Activated gamma-delta T cell treated with anti-CD3 and anti-CD28 coated beads, Interleukin-2, amount 50 U/mL, for 16 hours (primary cell): ENCODE measurements around the gene ZNF253.
A peak's percentile ranks its signal among the peaks of the same experiment; 100 is the strongest.
"Not testable (repeated sequence)": the region's sequence is repeated elsewhere in the genome, so short reads cannot be mapped to it uniquely, and the experiment has no call there.

ENCODE experiments used
- DNase-seq: peaks from one replicate; pipeline ENCODE4 v3.0.0-alpha.2; 2020; ENCODE audit warnings: low read depth

ZNF253 gene

GRCh38 chr19:19900139-19900728, 34.6 kb downstream of the ZNF253 start:
- no peak for DNase-seq

DNA sequence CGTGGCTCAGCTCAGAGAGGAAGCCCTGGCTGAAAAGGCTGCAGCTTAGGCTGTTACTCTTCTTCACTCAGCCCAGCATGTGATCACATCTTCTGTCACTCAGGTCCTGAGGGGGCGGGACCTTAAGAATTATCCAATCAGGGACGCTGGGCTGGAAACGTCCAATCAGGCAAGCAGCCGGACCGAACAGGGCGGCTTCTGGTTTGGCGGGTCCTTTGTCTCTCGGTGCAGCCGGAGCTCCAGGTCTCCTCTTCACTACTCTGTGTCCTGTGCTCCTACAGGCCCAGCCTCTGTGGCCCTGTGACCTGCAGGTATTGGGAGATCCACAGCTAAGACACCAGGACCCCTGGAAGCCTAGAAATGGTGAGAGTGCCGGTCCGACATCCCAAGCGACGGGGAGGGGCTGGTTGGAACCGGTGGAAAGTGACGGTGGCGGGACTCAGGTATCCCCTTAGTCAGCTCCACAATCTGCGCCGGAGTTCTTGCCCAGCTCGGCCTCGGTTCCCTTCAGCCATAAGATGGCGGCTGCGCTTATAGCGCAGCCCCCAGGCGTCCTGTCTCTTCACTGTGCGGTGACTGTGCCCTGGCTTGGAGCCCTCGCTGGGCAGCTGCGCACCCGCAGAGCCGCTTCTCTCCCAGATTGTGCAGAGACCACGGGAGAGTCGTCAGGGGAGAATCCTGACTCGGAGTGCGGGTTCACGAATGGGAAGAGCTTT, 35.2 kb downstream of the ZNF253 start, which contains the start of gene ZNF93:
TSS of gene ZNF93 (plus strand) at position 218 of the 716 bp plus-strand sequence. CDS start at position 361, 143 bp downstream.
- peak; percentile 84 for DNase-seq

DNA sequence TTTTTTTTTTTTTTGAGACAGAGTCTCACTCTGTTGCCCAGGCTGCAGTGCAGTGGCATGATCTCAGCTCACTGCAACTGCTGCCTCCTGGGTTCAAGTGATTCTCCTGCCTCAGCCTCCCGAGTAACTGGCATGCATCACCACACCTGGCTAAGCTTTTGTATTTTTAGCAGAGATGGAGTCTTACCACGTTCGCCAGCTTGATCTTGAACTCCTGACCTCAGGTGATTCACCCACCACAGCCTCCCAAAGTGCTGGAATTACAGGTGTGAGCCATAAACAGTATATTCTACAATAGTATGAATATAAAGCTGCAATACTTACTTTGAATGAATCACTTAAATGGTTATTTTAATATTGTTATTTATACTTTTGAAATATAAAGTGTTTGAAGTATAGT, 41.9 kb downstream of the ZNF253 start:
- not testable (repeated sequence) for DNase-seq

DNA sequence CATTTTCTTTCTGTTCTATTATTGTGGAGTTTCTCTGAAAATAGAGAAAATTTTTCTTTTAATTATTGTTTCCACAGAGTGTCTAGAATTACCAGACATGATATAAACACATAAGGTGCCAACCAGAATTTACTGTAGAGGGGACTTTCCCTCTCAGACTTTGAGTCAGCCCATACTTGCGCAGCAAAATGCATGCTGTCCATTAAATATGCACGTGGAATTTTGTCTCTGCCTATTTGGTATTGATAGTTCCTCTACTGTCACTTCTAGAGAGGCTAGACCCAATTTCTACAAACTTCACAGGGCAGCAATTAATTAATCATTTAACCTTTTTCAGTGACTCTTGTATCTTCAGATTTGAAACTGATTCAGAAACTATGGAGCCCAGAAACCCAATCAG, 44.0 kb downstream of the ZNF253 start:
- DNase-seq, result no peak

GRCh38 chr19:19911150-19911549, 45.5 kb downstream of the ZNF253 start:
- no peak for DNase-seq

DNA sequence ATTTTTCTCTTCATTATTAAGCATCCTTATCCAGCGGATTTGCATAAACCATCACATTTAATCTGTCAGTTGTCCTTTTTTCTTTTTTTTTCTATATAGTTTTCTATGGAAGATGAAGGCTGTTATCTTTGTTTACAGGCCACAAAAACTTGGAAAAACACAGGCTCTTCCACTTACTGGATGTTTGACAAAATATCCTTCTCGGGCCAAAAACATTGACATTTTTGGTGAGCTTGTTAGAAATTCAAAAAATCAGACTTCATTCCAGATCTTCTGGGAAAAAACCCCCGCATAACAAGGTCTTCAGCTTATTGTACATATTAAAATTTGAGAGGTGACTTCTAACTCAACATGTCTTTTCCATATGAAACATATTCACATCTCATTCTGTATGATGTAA, 48.9 kb downstream of the ZNF253 start:
- no peak for DNase-seq

GRCh38 chr19:19930417-19930816, 64.7 kb downstream of the ZNF253 start:
- peak; percentile 5 for DNase-seq

DNA sequence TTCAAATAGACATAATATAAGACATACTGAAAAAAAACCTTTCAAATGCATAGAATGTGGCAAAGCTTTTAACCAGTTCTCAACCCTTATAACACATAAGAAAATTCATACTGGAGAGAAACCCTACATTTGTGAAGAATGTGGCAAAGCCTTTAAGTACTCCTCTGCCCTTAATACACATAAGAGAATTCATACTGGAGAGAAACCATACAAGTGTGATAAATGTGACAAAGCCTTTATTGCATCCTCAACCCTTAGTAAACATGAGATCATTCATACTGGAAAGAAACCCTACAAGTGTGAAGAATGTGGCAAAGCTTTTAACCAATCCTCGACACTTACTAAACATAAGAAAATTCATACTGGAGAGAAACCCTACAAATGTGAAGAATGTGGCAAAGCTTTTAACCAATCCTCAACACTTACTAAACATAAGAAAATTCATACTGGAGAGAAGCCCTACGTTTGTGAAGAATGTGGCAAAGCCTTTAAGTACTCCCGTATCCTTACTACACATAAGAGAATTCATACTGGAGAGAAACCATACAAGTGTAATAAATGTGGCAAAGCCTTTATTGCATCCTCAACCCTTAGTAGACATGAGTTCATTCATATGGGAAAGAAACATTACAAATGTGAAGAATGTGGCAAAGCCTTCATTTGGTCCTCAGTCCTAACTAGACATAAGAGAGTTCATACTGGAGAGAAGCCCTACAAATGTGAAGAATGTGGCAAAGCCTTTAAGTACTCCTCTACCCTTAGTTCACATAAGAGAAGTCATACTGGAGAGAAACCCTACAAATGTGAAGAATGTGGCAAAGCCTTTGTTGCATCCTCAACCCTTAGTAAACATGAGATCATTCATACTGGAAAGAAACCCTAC, 68.0 kb downstream of the ZNF253 start:
- DNase-seq, result not testable (repeated sequence)

DNA sequence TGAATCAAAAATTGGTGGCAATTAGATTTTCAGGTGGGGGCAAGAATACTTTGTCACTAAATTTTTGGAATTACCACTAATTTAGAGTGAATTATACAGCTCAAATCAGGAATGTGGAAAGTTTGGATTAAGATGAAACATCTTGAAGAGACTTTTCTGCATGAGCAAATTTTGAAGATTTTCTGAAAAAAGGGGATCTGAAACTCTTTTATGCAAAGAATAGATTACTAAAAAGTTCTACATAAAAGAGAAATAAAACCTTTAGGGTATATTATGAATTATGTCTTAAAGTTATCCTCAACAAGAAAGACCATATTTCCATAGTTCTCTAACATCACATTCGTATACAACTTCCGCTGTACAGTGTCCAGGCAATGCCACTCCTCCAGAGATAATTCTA, 71.7 kb downstream of the ZNF253 start:
- no peak for DNase-seq

GRCh38 chr19:19938449-19938848, 72.8 kb downstream of the ZNF253 start:
- no peak for DNase-seq

DNA sequence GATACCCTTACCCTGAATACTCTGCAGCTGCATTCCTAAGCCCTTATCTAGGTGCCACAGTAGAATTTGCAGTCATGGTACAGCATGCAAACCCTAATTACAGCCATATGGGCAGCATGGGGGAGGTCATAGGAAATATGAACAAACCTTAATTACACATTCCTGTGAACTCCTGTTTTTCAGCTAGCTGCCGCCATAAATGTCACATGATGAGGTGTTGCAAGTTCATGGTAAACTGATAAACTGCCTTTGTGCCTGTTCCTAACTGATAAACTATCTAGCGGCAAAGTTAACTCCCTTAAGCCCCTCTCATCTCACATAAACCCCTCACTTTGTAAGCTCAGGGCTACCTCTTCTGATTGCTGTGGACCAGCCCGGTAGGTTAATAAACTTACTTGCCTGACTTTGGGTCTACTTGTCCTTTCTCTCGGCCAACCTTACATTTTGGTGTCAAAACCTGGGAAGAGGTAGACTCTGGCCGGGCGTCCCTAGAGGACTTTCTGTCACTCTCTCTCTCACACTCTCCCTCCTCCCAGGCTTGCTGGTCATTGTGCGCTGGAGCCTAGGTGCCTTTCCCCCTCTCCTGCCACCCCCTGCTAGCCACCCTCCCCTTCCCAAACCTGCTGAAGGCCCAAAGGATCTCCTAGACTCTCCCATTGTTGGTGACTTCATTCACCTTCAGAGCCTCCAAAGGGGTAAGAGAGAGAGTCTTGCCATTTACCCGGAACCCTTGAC, 78.3 kb downstream of the ZNF253 start:
- no peak for DNase-seq
